Brain microvascular endothelial cell (primary cell): ENCODE measurements around the gene DND1.
"Not testable (repeated sequence)": the region's sequence is repeated elsewhere in the genome, so short reads cannot be mapped to it uniquely, and the experiment has no call there.

Experiments
- DNase-seq: peaks from one replicate; pipeline ENCODE4 v3.0.0-alpha.2; 2020
- H3K27ac ChIP-seq: fragments of 250-450 bp; sonication (Bioruptor Pico); 2 replicates; pipeline ENCODE4 v1.5.1; 2020; ENCODE audit warnings: mild to moderate bottlenecking, moderate library complexity
- H3K27me3 ChIP-seq: fragments of 250-450 bp; sonication (Bioruptor Pico); replicated peaks from 2 replicates; pipeline ENCODE4 v1.5.1; 2020; ENCODE audit warnings: mild to moderate bottlenecking
- H3K36me3 ChIP-seq: fragments of 250-450 bp; sonication (Bioruptor Pico); replicated peaks from 2 replicates; pipeline ENCODE4 v1.5.1; 2020; ENCODE audit warnings: mild to moderate bottlenecking
- H3K4me3 ChIP-seq: 2 replicates; pipeline ENCODE4 v1.5.1; 2011; ENCODE audit warnings: low read depth, mild to moderate bottlenecking, control low read depth, low read length, moderate library complexity
- in situ Hi-C: cut with HindIII; loops from 2 replicates; pipeline ENCODE4 v1.10.0; 2017; ENCODE audit warnings: low sequenced_read_pairs, low pct_ligation_motif_present
- TF ChIP-seq, protein P1 (sequence below): IDR thresholded peaks from 2 replicates; pipeline ENCODE4 v1.5.1; 2011; ENCODE audit warnings: low read depth, mild to moderate bottlenecking, moderate library complexity, low read length, control low read depth, inconsistent platforms; ENCODE audit errors: missing control alignments

Gene DND1

DNA sequence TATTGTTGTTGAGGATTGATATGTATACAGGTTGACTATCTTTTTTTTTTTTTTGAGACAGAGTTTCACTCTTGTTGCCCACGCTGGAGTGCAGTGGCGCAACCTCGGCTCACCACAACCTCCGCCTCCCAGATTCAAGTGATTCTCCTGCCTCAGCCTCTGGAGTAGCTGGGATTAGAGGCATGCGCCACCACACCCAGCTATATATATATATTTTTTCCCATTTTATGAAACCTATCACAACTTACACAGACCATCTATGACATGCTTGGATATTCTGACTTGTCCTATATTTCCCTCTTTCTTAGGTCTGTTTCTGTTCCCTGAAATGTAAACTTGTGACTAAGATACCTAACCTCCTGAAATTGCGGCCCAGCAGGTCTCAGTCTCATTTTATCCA, 45.4 kb downstream of the DND1 start:
- in situ Hi-C loops, result no loop called here
- no peak overlapping the region for H3K4me3 ChIP-seq
- TF ChIP-seq, protein P1, sequence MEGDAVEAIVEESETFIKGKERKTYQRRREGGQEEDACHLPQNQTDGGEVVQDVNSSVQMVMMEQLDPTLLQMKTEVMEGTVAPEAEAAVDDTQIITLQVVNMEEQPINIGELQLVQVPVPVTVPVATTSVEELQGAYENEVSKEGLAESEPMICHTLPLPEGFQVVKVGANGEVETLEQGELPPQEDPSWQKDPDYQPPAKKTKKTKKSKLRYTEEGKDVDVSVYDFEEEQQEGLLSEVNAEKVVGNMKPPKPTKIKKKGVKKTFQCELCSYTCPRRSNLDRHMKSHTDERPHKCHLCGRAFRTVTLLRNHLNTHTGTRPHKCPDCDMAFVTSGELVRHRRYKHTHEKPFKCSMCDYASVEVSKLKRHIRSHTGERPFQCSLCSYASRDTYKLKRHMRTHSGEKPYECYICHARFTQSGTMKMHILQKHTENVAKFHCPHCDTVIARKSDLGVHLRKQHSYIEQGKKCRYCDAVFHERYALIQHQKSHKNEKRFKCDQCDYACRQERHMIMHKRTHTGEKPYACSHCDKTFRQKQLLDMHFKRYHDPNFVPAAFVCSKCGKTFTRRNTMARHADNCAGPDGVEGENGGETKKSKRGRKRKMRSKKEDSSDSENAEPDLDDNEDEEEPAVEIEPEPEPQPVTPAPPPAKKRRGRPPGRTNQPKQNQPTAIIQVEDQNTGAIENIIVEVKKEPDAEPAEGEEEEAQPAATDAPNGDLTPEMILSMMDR, result no peak
- no peaks in the 10 kb centered on the region for H3K27me3 ChIP-seq
- no peak overlapping the region for H3K27ac ChIP-seq
- DNase-seq, result no peak
- H3K36me3 ChIP-seq, result no peaks in the 10 kb centered on the region

DNA sequence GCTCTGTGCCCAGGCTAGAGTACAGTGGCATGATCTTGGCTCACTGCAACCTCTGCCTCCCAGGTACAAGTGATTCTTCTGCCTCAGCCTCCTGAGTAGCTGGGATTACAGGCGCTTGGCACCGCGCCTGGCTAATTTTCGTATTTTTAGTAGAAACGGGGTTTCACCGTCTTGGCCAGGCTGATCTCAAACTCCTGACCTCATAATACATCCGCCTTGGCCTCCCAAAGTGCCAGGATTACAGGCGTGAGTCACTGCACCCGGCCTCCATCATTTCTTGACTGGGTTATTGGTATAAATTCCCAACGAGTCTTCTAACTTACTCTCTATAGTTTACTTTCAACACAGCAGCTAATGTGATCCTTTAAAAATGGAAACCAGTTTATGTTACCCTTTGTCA, 48.5 kb downstream of the DND1 start:
- H3K27ac ChIP-seq, result not testable (repeated sequence)

DNA sequence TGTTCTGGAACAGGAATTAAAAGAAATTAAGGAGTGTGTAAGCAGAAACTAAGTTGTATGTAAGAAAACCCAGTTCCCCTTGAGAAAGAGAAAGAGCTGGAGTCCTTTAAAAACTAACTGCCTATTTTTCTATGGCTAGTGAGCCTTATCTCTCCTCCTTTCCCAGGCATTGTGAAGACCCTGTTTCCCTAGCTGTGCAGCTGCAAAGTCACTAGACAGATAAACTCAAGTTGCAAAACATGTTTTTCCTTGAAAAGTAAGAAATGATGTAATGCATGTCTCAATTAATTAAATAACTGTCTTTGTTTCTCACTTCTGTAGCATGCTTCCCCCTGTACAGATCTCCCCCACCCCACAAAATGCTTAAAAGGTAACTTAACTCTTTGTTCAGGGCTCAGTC, 50.3 kb downstream of the DND1 start:
- H3K27ac ChIP-seq, DNase-seq, in situ Hi-C loops, H3K27me3 ChIP-seq, H3K36me3 ChIP-seq, H3K4me3 ChIP-seq: not testable (repeated sequence)

More for the DNA sequence above, 48.5 kb downstream of the DND1 start:
- H3K36me3 ChIP-seq, in situ Hi-C loops, H3K4me3 ChIP-seq, DNase-seq, H3K27me3 ChIP-seq: not testable (repeated sequence)

DNA sequence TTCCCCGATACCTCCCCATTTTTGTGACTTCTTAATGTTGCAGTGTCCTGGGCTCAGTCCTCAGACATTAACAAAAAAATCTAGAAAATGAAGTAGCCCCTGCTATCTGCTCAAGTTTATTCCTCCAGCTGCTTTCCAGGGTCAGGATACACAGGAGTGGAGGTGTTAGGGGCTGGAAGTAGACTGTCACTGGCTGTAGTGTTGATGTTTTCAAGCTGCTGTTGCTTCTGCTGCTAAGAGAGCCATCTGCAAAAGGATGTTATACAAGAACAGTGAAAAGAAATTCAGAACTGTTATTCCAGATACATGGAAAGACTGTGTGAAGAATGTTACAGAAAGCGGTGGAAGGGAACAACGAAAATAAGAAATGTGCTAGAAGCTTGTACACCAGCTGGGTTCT, 51.1 kb downstream of the DND1 start:
- no peak overlapping the region for H3K27ac ChIP-seq
- in situ Hi-C loops, result no loop called here
- H3K4me3 ChIP-seq, result no peak overlapping the region
- no peaks in the 10 kb centered on the region for H3K36me3 ChIP-seq
- TF ChIP-seq, protein P1, result no peak
- DNase-seq, result no peak
- H3K27me3 ChIP-seq, result no peaks in the 10 kb centered on the region
